Endothelial cell of umbilical vein (primary cell): ENCODE data around the gene DUS1L. TPM values are rescaled to one million over a fixed set of nuclear protein-coding genes. Genes with fewer than 3 reads are reported as not detected.
A peak's percentile ranks its signal among the peaks of the same experiment; 100 is the strongest.

Source experiments
- BruUV-seq: library from RNA; stranded (reverse); fragments of 400-500 nt; replicated peaks from 2 replicates; lab custom pipeline; 2021; lab: Mats Ljungman, UMichigan
- CTCF ChIA-PET: fragments of 300-600, 350-600 bp; sonication (Branson Sonifier 250); formaldehyde crosslinking; loops from one replicate; lab custom pipeline; 2021; ENCODE audit warnings: antibody characterized with exemption, inconsistent platforms; lab: Charles Lee
- POLR2A ChIA-PET: fragments of 300-600, 350-600 bp; sonication (Branson Sonifier 250); formaldehyde crosslinking; loops from one replicate; lab custom pipeline; 2021; ENCODE audit warnings: antibody characterized with exemption, inconsistent platforms; lab: Charles Lee
- DNase-seq: peaks from one replicate; pipeline ENCODE4 v3.0.0-alpha.2; 2011; ENCODE audit warnings: low read depth, low spot score
- FAIRE-seq: peaks from 2 replicates; lab custom pipeline; 2011; peaks lifted over from hg19 to GRCh38; lab: Jason Lieb, UNC
- H2AFZ ChIP-seq: 2 replicates; pipeline ENCODE4 v1.6.0; 2012; ENCODE audit warnings: low read depth, low read length, control low read depth, inconsistent platforms
- H3K27ac ChIP-seq: 2 replicates; pipeline ENCODE4 v1.5.1; 2011; ENCODE audit warnings: low read depth, mild to moderate bottlenecking, control low read depth, low read length, moderate library complexity; ENCODE audit not compliant: insufficient read depth
- H3K27me3 ChIP-seq, 2 experiments: 2 replicates each; pipeline versions ENCODE4 v1.6.0 to v1.6.1; 2011; ENCODE audit warnings: low read length in 2 of 2, mixed read lengths in 1 of 2; ENCODE audit not compliant: control insufficient read depth in 2 of 2, insufficient read depth in 2 of 2
- H3K36me3 ChIP-seq, 2 experiments: 2 replicates in 1 of 2; 3 replicates in 1 of 2; pipeline ENCODE4 v1.5.1; 2011; ENCODE audit warnings: low read length in 2 of 2, mild to moderate bottlenecking in 1 of 2, moderate library complexity in 1 of 2; ENCODE audit not compliant: control insufficient read depth in 2 of 2, insufficient read depth in 2 of 2; ENCODE audit errors: extremely low read depth in 1 of 2
- H3K4me1 ChIP-seq: 3 replicates; pipeline ENCODE4 v1.5.1; 2011; ENCODE audit warnings: mild to moderate bottlenecking, low read length; ENCODE audit not compliant: control insufficient read depth, insufficient read depth; ENCODE audit errors: extremely low read depth
- H3K4me2 ChIP-seq: 2 replicates; pipeline ENCODE4 v1.6.1; 2011; ENCODE audit warnings: low read length, control low read depth, mixed read lengths; ENCODE audit not compliant: insufficient read depth
- H3K4me3 ChIP-seq, 3 experiments: fragments of 200-600 bp in 1 of 3; sonication (generic), shearing (Covaris generic) in 1 of 3; replicated peaks in 1 of 3; 2 replicates each; pipeline ENCODE4 v1.5.1; 2011 to 2016; ENCODE audit warnings: control low read depth in 3 of 3, low read length in 3 of 3, mild to moderate bottlenecking in 2 of 3, inconsistent platforms in 1 of 3, low read depth in 1 of 3, moderate library complexity in 1 of 3; ENCODE audit not compliant: insufficient read depth in 1 of 3
- H3K79me2 ChIP-seq: 2 replicates; pipeline ENCODE4 v1.6.0; 2012; ENCODE audit warnings: low read length, inconsistent platforms; ENCODE audit not compliant: control insufficient read depth, insufficient read depth
- H3K9ac ChIP-seq: replicated peaks from 2 replicates; pipeline ENCODE3; 2011; ENCODE audit warnings: low read length, control low read depth; ENCODE audit not compliant: insufficient read depth; ENCODE audit errors: extremely low read depth
- H3K9me1 ChIP-seq: replicated peaks from 3 replicates; pipeline ENCODE4 v1.6.0; 2011; ENCODE audit warnings: mild to moderate bottlenecking, low read length; ENCODE audit not compliant: control insufficient read depth, insufficient read depth; ENCODE audit errors: extremely low read depth
- H3K9me3 ChIP-seq: replicated peaks from 2 replicates; pipeline ENCODE4 v1.5.1; 2012; ENCODE audit warnings: low read length, inconsistent platforms; ENCODE audit not compliant: control insufficient read depth, insufficient read depth
- H4K20me1 ChIP-seq: replicated peaks from 2 replicates; pipeline ENCODE3; 2011; ENCODE audit warnings: mild to moderate bottlenecking, low read length; ENCODE audit not compliant: control insufficient read depth, insufficient read depth; ENCODE audit errors: extremely low read depth
- CTCF ChIP-seq, 2 donors: IDR thresholded peaks; 1 replicate in 1 of 2; 2 replicates in 1 of 2; pipeline ENCODE4 v1.5.1; 2011; ENCODE audit warnings: low read length in 2 of 2, mild to moderate bottlenecking in 2 of 2, moderate library complexity in 2 of 2, control low read depth in 1 of 2, inconsistent platforms in 1 of 2, low read depth in 1 of 2; ENCODE audit not compliant: insufficient read depth in 1 of 2; ENCODE audit errors: extremely low read depth in 1 of 2
- EZH2 ChIP-seq: IDR thresholded peaks from 2 replicates; pipeline ENCODE4 v1.6.1; 2012; ENCODE audit warnings: borderline replicate concordance, low read depth, mild to moderate bottlenecking, moderate library complexity, low read length, inconsistent platforms; ENCODE audit not compliant: severe bottlenecking
- FOS ChIP-seq: IDR thresholded peaks from 2 replicates; pipeline ENCODE4 v1.6.1; 2011; ENCODE audit warnings: mild to moderate bottlenecking, low read length, moderate library complexity, borderline replicate concordance; ENCODE audit not compliant: insufficient read depth
- GATA2 ChIP-seq: IDR thresholded peaks from 2 replicates; pipeline ENCODE4 v1.7.0; 2011; ENCODE audit warnings: low read depth, mild to moderate bottlenecking, moderate library complexity, mixed read lengths, low read length; ENCODE audit not compliant: insufficient read length, insufficient read depth
- JUN ChIP-seq: IDR thresholded peaks from 2 replicates; pipeline ENCODE4 v1.6.1; 2011; ENCODE audit warnings: borderline replicate concordance, low read depth; ENCODE audit not compliant: insufficient read length, insufficient read depth
- MYC ChIP-seq: IDR thresholded peaks from one replicate; pipeline ENCODE4 v1.6.1; 2011; ENCODE audit warnings: mild to moderate bottlenecking, low read depth, low read length
- POLR2A ChIP-seq: IDR thresholded peaks from 2 replicates; pipeline ENCODE4 v1.6.1; 2012; ENCODE audit warnings: low read depth, mild to moderate bottlenecking, control low read depth, low read length
- POLR2AphosphoS5 ChIP-seq: IDR thresholded peaks from 2 replicates; pipeline ENCODE4 v1.6.1; 2012; ENCODE audit warnings: low read depth, mild to moderate bottlenecking, control low read depth, low read length, moderate library complexity; ENCODE audit not compliant: insufficient read depth
- dilution Hi-C: fragments of 300-500 bp; cut with MboI; formaldehyde crosslinking; loops from one replicate; pipeline ENCODE4 v1.15.0; 2019; ENCODE audit warnings: low sequenced_read_pairs; ENCODE audit not compliant: extremely low pct_ligation_motif_present
- intact Hi-C: fragments of 100-400 bp; cut with micrococcal nuclease; formaldehyde crosslinking; loops from one replicate; pipeline ENCODE4 v1.10.0; 2022
- polyA plus RNA-seq, 4 experiments: library from polyadenylated mRNA; depleted of rRNA in 3 of 4; stranded (reverse) in 3 of 4; unstranded in 1 of 4; fragments of >200 nt; gene quantifications; 2 replicates each; pipeline versions ENCODE4 v1.2.1 to v1.2.3, GENCODE V29; 2011 to 2012; ENCODE audit warnings: missing spikeins in 1 of 4
- total RNA-seq: library from RNA; stranded (reverse); gene quantifications from 2 replicates; pipeline ENCODE4 v1.2.3, GENCODE V29; 2021
- TF ChIP-seq, protein P1 (sequence below): IDR thresholded peaks from 2 replicates; pipeline ENCODE4 v1.6.1; 2011; ENCODE audit not compliant: insufficient read depth, insufficient read length

DUS1L gene
- total and polyA plus RNA-seq, 2 donors (not counting 3 experiments of a cell fraction or from before 2014, with no cell fraction given), result 60.1 to 92.9 TPM

- no peak overlapping the region for H3K27ac ChIP-seq
- H3K36me3 ChIP-seq, result no peaks in the 10 kb centered on the region
- peak overlapping the region; percentile 33 for H3K4me2 ChIP-seq
- peak overlapping the region; percentile 9 for H2AFZ ChIP-seq
- intact Hi-C loops, result loop anchor here (1.0 to 10.0 kb wide), 4 partner anchors 15 to 377 kb away; partner anchors contain the start of genes HEXD, LRRC45 and OGFOD3
- no TSS peak for BruUV-seq
- no peaks in the 10 kb centered on the region for H3K27me3 ChIP-seq
- dilution Hi-C loops, result no loop called here
- H3K79me2 ChIP-seq, result peaks cover 2% of the 10 kb centered on the region
- H3K4me3 ChIP-seq, result peak overlapping the region in 1 of 3 experiments; percentile 69
- DNase-seq, result no peak
- no peaks in the 10 kb centered on the region for H3K9me3 ChIP-seq
- no peaks in the 10 kb centered on the region for H3K9me1 ChIP-seq
- H3K9ac ChIP-seq, result no peak overlapping the region
- no peaks in the 10 kb centered on the region for H4K20me1 ChIP-seq
- POLR2A ChIA-PET, result interaction anchor here (1.1 kb wide), 1 partner anchor 116 kb away, joined by 3 read pairs; no protein-coding TSS in a partner anchor
- peaks cover 6% of the 10 kb centered on the region for H3K4me1 ChIP-seq
- no peak for FAIRE-seq
- CTCF ChIA-PET, result interaction anchor here (0.6 to 1.5 kb wide), 21 partner anchors 9 to 313 kb away, joined by 3 to 19 read pairs (median 5); partner anchors contain the start of genes CENPX, FASN, GPS1 and LRRC45
- TF ChIP-seq FOS, result no peak
- TF ChIP-seq JUN, result no peak
- TF ChIP-seq MYC, result no peak
- no peak for TF ChIP-seq GATA2
- no peak for TF ChIP-seq POLR2A
- TF ChIP-seq EZH2, result no peak
- no peak for TF ChIP-seq POLR2AphosphoS5
- TF ChIP-seq CTCF (IDR thresholded peaks at IDR 0.05; ENCODE audit: extremely low read depth in 1 of 2, insufficient read depth in 1 of 2, low read depth in 1 of 2, low read length in 2 of 2), result no peak
- TF ChIP-seq, protein P1, sequence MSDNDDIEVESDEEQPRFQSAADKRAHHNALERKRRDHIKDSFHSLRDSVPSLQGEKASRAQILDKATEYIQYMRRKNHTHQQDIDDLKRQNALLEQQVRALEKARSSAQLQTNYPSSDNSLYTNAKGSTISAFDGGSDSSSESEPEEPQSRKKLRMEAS, result no peak
These were observed 27.8 kb downstream of the DUS1L start for GRCh38 chr17:82037889-82038195.
